Liver (tissue), 9 donors: ENCODE data around the gene KIF1A. TPM values are rescaled to one million over a fixed set of nuclear protein-coding genes. Genes with fewer than 3 reads are reported as not detected.

Source experiments
- DNase-seq: peaks from one replicate; pipeline ENCODE4 v3.0.0-alpha.2; 2017; ENCODE audit warnings: low spot score
- H3K27ac ChIP-seq, 2 donors: one replicate each; pipeline ENCODE4 v1.7.0; 2013; ENCODE audit warnings: inconsistent platforms in 2 of 2, low read length in 2 of 2, control low read depth in 1 of 2, low read depth in 1 of 2, mild to moderate bottlenecking in 1 of 2
- H3K27me3 ChIP-seq, 4 donors: one replicate each; pipeline versions ENCODE4 v1.6.1 to v1.7.0; 2013; ENCODE audit warnings: low read length in 3 of 4, inconsistent platforms in 1 of 4, mild to moderate bottlenecking in 1 of 4, moderate library complexity in 1 of 4; ENCODE audit not compliant: control insufficient read depth in 4 of 4, insufficient read depth in 4 of 4
- H3K36me3 ChIP-seq, 4 donors: one replicate each; pipeline versions ENCODE4 v1.6.1 to v1.7.0; 2013; ENCODE audit warnings: low read length in 3 of 4, mild to moderate bottlenecking in 3 of 4, low read depth in 1 of 4, moderate library complexity in 1 of 4; ENCODE audit not compliant: control insufficient read depth in 4 of 4, insufficient read depth in 3 of 4
- H3K4me1 ChIP-seq, 4 donors: one replicate each; pipeline versions ENCODE4 v1.6.1 to v1.7.0; 2013; ENCODE audit warnings: low read length in 3 of 4, mild to moderate bottlenecking in 3 of 4, moderate library complexity in 1 of 4; ENCODE audit not compliant: control insufficient read depth in 4 of 4, insufficient read depth in 4 of 4
- H3K4me3 ChIP-seq, 3 donors: one replicate each; pipeline versions ENCODE4 v1.6.1 to v1.7.0; 2013; ENCODE audit warnings: low read length in 3 of 3, control low read depth in 1 of 3, low read depth in 1 of 3, mild to moderate bottlenecking in 1 of 3
- H3K9ac ChIP-seq, 2 donors: one replicate each; pipeline ENCODE4 v1.7.0; 2013; ENCODE audit warnings: low read length in 2 of 2, mild to moderate bottlenecking in 2 of 2, moderate library complexity in 2 of 2, control low read depth in 1 of 2, low read depth in 1 of 2
- H3K9me3 ChIP-seq, 4 donors: one replicate each; pipeline versions ENCODE4 v1.6.1 to v1.7.0; 2013; ENCODE audit warnings: low read length in 3 of 4; ENCODE audit not compliant: control insufficient read depth in 4 of 4
- EGR1 ChIP-seq, 2 donors: IDR thresholded peaks; 2 replicates each; pipeline ENCODE4 v1.6.1; 2016 to 2018; ENCODE audit warnings: antibody characterized with exemption in 2 of 2, low read depth in 2 of 2
- FOXA1 ChIP-seq: IDR thresholded peaks from 2 replicates; pipeline ENCODE4 v1.6.1; 2016; ENCODE audit warnings: antibody characterized with exemption
- FOXA2 ChIP-seq: IDR thresholded peaks from 2 replicates; pipeline ENCODE4 v1.6.1; 2016; ENCODE audit warnings: antibody characterized with exemption
- GABPA ChIP-seq, 2 donors: IDR thresholded peaks in 1 of 2; conservative IDR thresholded peaks in 1 of 2; 2 replicates each; pipeline ENCODE4 v1.6.1; 2016; ENCODE audit warnings: antibody characterized with exemption in 2 of 2, mild to moderate bottlenecking in 1 of 2, moderate library complexity in 1 of 2
- HNF4A ChIP-seq, 2 donors: conservative IDR thresholded peaks; 2 replicates each; pipeline ENCODE4 v1.6.1; 2016; ENCODE audit warnings: antibody characterized with exemption in 2 of 2, mild to moderate bottlenecking in 2 of 2
- HNF4G ChIP-seq: IDR thresholded peaks from 2 replicates; pipeline ENCODE4 v1.6.1; 2016; ENCODE audit warnings: antibody characterized with exemption
- JUND ChIP-seq, 2 donors: IDR thresholded peaks; 2 replicates each; pipeline ENCODE4 v1.6.1; 2016; ENCODE audit warnings: antibody characterized with exemption in 2 of 2
- NR2F2 ChIP-seq: IDR thresholded peaks from 2 replicates; pipeline ENCODE4 v1.6.1; 2016; ENCODE audit warnings: antibody characterized with exemption
- RAD21 ChIP-seq, 2 donors: IDR thresholded peaks; 2 replicates each; pipeline ENCODE4 v1.6.1; 2016; ENCODE audit warnings: antibody characterized with exemption in 2 of 2, mild to moderate bottlenecking in 2 of 2
- RXRA ChIP-seq, 2 donors: IDR thresholded peaks; 2 replicates each; pipeline ENCODE4 v1.6.1; 2017 to 2018; ENCODE audit warnings: antibody characterized with exemption in 2 of 2, mild to moderate bottlenecking in 1 of 2
- SP1 ChIP-seq: IDR thresholded peaks from 2 replicates; pipeline ENCODE4 v1.6.1; 2018; ENCODE audit warnings: antibody characterized with exemption, mild to moderate bottlenecking
- TAF1 ChIP-seq: conservative IDR thresholded peaks from 2 replicates; pipeline ENCODE4 v1.6.1; 2016; ENCODE audit warnings: antibody characterized with exemption, mild to moderate bottlenecking
- YY1 ChIP-seq: IDR thresholded peaks from 2 replicates; pipeline ENCODE4 v1.6.1; 2016; ENCODE audit warnings: antibody characterized with exemption, mild to moderate bottlenecking
- WGBS: extraction: QIAGEN DNeasy Blood & Tissue Kit; methylation state at CpG from one replicate; pipeline ENCODE4 v1.1.7; 2013; 5-methylcytosine and 5-hydroxymethylcytosine counted together
- polyA plus RNA-seq, 2 donors: library from polyadenylated mRNA; stranded (reverse) in 1 of 2; unstranded in 1 of 2; fragments of 200-250 nt in 1 of 2; fragments of >200 nt in 1 of 2; fragmentation: Nextera tagmentation in 1 of 2; extraction: Ambion mirVana in 1 of 2; gene quantifications; one replicate each; pipeline versions ENCODE4 v1.2.1 to v1.2.3, GENCODE V29; 2013 to 2015
- total RNA-seq, 2 donors: library from RNA; depleted of rRNA; stranded (reverse); fragments of >200 nt; gene quantifications; one replicate each; pipeline ENCODE4 v1.2.3, GENCODE V29; 2014
- TF ChIP-seq, protein P1 (sequence below): IDR thresholded peaks from 2 replicates; pipeline ENCODE4 v1.6.1; 2016; ENCODE audit warnings: antibody characterized with exemption
- TF ChIP-seq, protein P2 (sequence below): fragments of 150-350 bp; IDR thresholded peaks from 2 replicates; pipeline ENCODE4 v1.5.1; 2017; ENCODE audit warnings: improper control_type of control experiment, low read depth, low read length; ENCODE audit not compliant: missing input control
- TF ChIP-seq, protein P3 (sequence below): IDR thresholded peaks from 2 replicates; pipeline ENCODE4 v1.6.1; 2016; ENCODE audit warnings: antibody characterized with exemption
- TF ChIP-seq, protein P4 (sequence below): IDR thresholded peaks from 2 replicates; pipeline ENCODE4 v1.6.1; 2016; ENCODE audit warnings: antibody characterized with exemption
- TF ChIP-seq, protein P5 (sequence below): IDR thresholded peaks from 2 replicates; pipeline ENCODE4 v1.6.1; 2016; ENCODE audit warnings: antibody characterized with exemption, mild to moderate bottlenecking
- donor health status: healthy.
- donor health status: healthy.
- donor health status: healthy.
- donor health status: healthy.
- donor health status: healthy.

The KIF1A gene
- total and polyA plus RNA-seq, 4 donors: 0.03 to 0.21 (median 0.11) TPM

DNA sequence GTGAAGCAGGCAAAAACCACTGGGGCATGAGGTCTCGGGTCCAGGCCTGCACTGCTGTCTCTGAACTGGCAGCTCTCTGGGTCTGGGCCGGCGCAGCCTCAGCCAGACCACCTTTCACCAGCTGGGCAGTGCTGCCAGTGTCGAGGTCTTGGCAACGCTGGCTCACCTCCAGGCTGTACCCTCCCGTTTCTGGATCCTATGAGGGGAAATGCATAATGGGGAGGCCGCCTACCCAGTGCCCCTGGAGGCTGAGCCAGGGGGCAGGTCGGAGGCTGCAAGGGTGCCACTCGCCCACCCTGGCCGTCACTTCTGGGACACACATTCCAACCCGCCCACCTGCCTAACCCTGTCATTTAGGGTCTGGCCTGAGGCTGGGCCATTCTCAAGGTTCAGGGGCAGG, 24.6 kb downstream of the KIF1A start:
- no peaks in the 10 kb centered on the region for H3K27me3 ChIP-seq
- H3K9me3 ChIP-seq: no peaks in the 10 kb centered on the region
- no peak overlapping the region for H3K4me3 ChIP-seq
- TF ChIP-seq, protein P1, sequence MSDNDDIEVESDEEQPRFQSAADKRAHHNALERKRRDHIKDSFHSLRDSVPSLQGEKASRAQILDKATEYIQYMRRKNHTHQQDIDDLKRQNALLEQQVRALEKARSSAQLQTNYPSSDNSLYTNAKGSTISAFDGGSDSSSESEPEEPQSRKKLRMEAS: no peak
- TF ChIP-seq YY1 (no peak), TAF1 (no peak), EGR1 (IDR thresholded peaks at IDR 0.05; ENCODE audit: low read depth in 2 of 2) (no peak), FOXA1 (no peak), RAD21 (IDR thresholded peaks at IDR 0.05) (no peak), HNF4A (conservative IDR thresholded peaks at IDR 0.05) (no peak), SP1 (no peak)
- TF ChIP-seq, protein P2, sequence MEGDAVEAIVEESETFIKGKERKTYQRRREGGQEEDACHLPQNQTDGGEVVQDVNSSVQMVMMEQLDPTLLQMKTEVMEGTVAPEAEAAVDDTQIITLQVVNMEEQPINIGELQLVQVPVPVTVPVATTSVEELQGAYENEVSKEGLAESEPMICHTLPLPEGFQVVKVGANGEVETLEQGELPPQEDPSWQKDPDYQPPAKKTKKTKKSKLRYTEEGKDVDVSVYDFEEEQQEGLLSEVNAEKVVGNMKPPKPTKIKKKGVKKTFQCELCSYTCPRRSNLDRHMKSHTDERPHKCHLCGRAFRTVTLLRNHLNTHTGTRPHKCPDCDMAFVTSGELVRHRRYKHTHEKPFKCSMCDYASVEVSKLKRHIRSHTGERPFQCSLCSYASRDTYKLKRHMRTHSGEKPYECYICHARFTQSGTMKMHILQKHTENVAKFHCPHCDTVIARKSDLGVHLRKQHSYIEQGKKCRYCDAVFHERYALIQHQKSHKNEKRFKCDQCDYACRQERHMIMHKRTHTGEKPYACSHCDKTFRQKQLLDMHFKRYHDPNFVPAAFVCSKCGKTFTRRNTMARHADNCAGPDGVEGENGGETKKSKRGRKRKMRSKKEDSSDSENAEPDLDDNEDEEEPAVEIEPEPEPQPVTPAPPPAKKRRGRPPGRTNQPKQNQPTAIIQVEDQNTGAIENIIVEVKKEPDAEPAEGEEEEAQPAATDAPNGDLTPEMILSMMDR: no peak
- peak overlapping the region; percentile 90 to 97 for H3K27ac ChIP-seq
- H3K36me3 ChIP-seq: no peaks in the 10 kb centered on the region
- H3K4me1 ChIP-seq: peaks cover 7 to 33% (median 27%) of the 10 kb centered on the region in 4 donors
- WGBS: 95% methylated on average over 11 of the region's 11 CpGs
- no peak for DNase-seq
- H3K9ac ChIP-seq: no peak overlapping the region

DNA sequence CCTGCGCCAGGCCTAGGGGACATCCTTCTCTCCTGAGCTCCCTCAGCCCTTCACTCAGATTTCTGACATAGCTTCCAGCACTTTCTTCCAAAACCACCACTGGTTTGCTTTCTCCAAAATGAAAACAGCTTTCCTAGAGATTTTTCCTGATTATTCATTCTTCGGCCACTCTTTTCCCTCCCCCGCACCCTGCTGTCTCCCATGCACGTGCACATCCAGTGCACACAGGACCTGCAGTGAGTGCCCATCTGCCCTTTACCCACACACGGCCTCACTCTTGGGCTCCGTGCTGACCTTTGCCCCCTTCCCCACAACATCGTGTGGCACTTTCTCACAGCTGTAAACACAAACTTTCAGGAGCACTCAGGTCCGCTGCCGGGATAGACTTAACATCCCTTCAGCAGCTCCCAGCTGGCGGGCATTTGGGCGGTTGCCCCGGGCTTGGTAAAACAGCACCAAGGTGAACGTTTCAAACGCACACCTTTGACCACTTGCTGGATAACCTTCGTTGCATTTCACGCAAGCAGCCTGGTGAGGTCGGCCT, 25.8 kb downstream of the KIF1A start:
- Histone ChIP-seq H3K27me3 (no peaks in the 10 kb centered on the region), H3K27ac (peak overlapping the region; percentile 90 to 97), H3K4me1 (peaks cover 7 to 33% (median 27%) of the 10 kb centered on the region in 4 donors), H3K4me3 (no peak overlapping the region), H3K36me3 (no peaks in the 10 kb centered on the region), H3K9ac (peak overlapping the region; percentile 73 to 79), H3K9me3 (no peaks in the 10 kb centered on the region)
- DNase-seq: peak; percentile 44
- TF ChIP-seq HNF4G (peak; percentile 93), JUND (IDR thresholded peaks at IDR 0.05) (peak in 1 of 2 donors; percentile 39), GABPA (IDR thresholded peaks at IDR 0.05 in 1 of 2, conservative IDR thresholded peaks at IDR 0.05 in 1 of 2) (peak in 1 of 2 donors; percentile 63), SP1 (peak; percentile 97), TAF1 (no peak), EGR1 (IDR thresholded peaks at IDR 0.05; ENCODE audit: low read depth in 2 of 2) (peak; percentile 89), YY1 (peak; percentile 74), RXRA (IDR thresholded peaks at IDR 0.05) (peak; percentile 92 to 97), HNF4A (conservative IDR thresholded peaks at IDR 0.05) (peak; percentile 98 to 99), FOXA1 (peak; percentile 81), RAD21 (IDR thresholded peaks at IDR 0.05) (peak in 1 of 2 donors; percentile 11), FOXA2 (peak; percentile 83), NR2F2 (peak; percentile 83)
- TF ChIP-seq, protein P3, sequence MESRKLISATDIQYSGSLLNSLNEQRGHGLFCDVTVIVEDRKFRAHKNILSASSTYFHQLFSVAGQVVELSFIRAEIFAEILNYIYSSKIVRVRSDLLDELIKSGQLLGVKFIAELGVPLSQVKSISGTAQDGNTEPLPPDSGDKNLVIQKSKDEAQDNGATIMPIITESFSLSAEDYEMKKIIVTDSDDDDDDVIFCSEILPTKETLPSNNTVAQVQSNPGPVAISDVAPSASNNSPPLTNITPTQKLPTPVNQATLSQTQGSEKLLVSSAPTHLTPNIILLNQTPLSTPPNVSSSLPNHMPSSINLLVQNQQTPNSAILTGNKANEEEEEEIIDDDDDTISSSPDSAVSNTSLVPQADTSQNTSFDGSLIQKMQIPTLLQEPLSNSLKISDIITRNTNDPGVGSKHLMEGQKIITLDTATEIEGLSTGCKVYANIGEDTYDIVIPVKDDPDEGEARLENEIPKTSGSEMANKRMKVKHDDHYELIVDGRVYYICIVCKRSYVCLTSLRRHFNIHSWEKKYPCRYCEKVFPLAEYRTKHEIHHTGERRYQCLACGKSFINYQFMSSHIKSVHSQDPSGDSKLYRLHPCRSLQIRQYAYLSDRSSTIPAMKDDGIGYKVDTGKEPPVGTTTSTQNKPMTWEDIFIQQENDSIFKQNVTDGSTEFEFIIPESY: no peak
- TF ChIP-seq, protein P2: no peak
- TF ChIP-seq, protein P4, sequence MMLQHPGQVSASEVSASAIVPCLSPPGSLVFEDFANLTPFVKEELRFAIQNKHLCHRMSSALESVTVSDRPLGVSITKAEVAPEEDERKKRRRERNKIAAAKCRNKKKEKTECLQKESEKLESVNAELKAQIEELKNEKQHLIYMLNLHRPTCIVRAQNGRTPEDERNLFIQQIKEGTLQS: no peak
- TF ChIP-seq, protein P5, sequence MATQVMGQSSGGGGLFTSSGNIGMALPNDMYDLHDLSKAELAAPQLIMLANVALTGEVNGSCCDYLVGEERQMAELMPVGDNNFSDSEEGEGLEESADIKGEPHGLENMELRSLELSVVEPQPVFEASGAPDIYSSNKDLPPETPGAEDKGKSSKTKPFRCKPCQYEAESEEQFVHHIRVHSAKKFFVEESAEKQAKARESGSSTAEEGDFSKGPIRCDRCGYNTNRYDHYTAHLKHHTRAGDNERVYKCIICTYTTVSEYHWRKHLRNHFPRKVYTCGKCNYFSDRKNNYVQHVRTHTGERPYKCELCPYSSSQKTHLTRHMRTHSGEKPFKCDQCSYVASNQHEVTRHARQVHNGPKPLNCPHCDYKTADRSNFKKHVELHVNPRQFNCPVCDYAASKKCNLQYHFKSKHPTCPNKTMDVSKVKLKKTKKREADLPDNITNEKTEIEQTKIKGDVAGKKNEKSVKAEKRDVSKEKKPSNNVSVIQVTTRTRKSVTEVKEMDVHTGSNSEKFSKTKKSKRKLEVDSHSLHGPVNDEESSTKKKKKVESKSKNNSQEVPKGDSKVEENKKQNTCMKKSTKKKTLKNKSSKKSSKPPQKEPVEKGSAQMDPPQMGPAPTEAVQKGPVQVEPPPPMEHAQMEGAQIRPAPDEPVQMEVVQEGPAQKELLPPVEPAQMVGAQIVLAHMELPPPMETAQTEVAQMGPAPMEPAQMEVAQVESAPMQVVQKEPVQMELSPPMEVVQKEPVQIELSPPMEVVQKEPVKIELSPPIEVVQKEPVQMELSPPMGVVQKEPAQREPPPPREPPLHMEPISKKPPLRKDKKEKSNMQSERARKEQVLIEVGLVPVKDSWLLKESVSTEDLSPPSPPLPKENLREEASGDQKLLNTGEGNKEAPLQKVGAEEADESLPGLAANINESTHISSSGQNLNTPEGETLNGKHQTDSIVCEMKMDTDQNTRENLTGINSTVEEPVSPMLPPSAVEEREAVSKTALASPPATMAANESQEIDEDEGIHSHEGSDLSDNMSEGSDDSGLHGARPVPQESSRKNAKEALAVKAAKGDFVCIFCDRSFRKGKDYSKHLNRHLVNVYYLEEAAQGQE: peak; percentile 76
- TF ChIP-seq, protein P1: no peak
- 42% methylated on average over 17 of the region's 17 CpGs for WGBS
